K562 (cell line): ENCODE results near the gene MASP1. TPM values are rescaled to one million over a fixed set of nuclear protein-coding genes. Genes with fewer than 3 reads are reported as not detected.

Source experiments
- ATAC-seq: fragments of 200-7000 bp; cut with Tn5 transposase; 3 replicates; pipeline ENCODE4 v1.9.1; 2020; ENCODE audit warnings: moderate library complexity
- BruUV-seq: library from RNA; stranded (reverse); fragments of 400-500 nt; replicated peaks from 2 replicates; lab custom pipeline; 2021; lab: Mats Ljungman, UMichigan
- CTCF ChIA-PET: fragments of 300-600 bp; formaldehyde crosslinking; extraction: SDS; loops from one replicate; lab custom pipeline; 2021; ENCODE audit warnings: low intra/inter-chr PET ratio; lab: Yijun Ruan, JAX
- POLR2A ChIA-PET: fragments of 300-600, 350-650 bp; sonication (Branson Sonifier 250); formaldehyde crosslinking; extraction: SDS; loops from one replicate; lab custom pipeline; 2021; ENCODE audit warnings: antibody characterized with exemption, inconsistent platforms; lab: Yijun Ruan, JAX
- DNase-seq, 4 experiments: peaks; one replicate each; pipeline versions ENCODE4 v3.0.0 to v3.0.0-alpha.2; 2011 to 2018; ENCODE audit warnings: low spot score in 3 of 4, mixed read lengths in 3 of 4; ENCODE audit errors: extremely low read depth in 1 of 4
- FAIRE-seq: peaks from 2 replicates; lab custom pipeline; 2011; peaks lifted over from hg19 to GRCh38; lab: Jason Lieb, UNC
- H2AFZ ChIP-seq: 2 replicates; pipeline ENCODE4 v1.6.0; 2011; ENCODE audit warnings: low read depth, low read length, control low read depth, inconsistent platforms
- H3K27ac ChIP-seq: fragments of 200-600 bp; 3 replicates; pipeline ENCODE4 v1.8.0; 2011; ENCODE audit warnings: low read depth, mild to moderate bottlenecking, control low read depth, inconsistent platforms, low read length, moderate library complexity, mixed read lengths; ENCODE audit errors: extremely low read depth
- H3K27me3 ChIP-seq, 2 experiments: fragments of 300-600 bp in 1 of 2; 2 replicates in 1 of 2; 3 replicates in 1 of 2; pipeline versions ENCODE4 v1.6.0 to v1.8.0; 2011; ENCODE audit warnings: inconsistent platforms in 2 of 2, low read length in 2 of 2, mild to moderate bottlenecking in 1 of 2, mixed read lengths in 1 of 2, moderate library complexity in 1 of 2; ENCODE audit not compliant: control insufficient read depth in 2 of 2, insufficient read depth in 2 of 2
- H3K36me3 ChIP-seq: fragments of 300-600 bp; 3 replicates; pipeline ENCODE4 v1.8.0; 2011; ENCODE audit warnings: mild to moderate bottlenecking, low read length, inconsistent platforms; ENCODE audit not compliant: control insufficient read depth, insufficient read depth
- H3K4me1 ChIP-seq, 2 experiments: fragments of 200-600 bp in 1 of 2; replicated peaks in 1 of 2; 2 replicates in 1 of 2; 3 replicates in 1 of 2; pipeline versions ENCODE4 v1.5.1 to v1.8.0; 2011; ENCODE audit warnings: inconsistent platforms in 2 of 2, low read length in 2 of 2, mild to moderate bottlenecking in 1 of 2, mixed read lengths in 1 of 2, moderate library complexity in 1 of 2; ENCODE audit not compliant: control insufficient read depth in 2 of 2, insufficient read depth in 2 of 2
- H3K4me2 ChIP-seq: 2 replicates; pipeline ENCODE4 v1.6.1; 2011; ENCODE audit warnings: low read length, control low read depth, inconsistent platforms, mixed read lengths; ENCODE audit not compliant: insufficient read depth
- H3K4me3 ChIP-seq: fragments of 200-600 bp; sonication (generic), shearing (Covaris generic); 2 replicates; pipeline ENCODE4 v1.5.1; 2016; ENCODE audit warnings: control low read depth, inconsistent platforms
- H3K79me2 ChIP-seq: fragments of 200-600 bp; 3 replicates; pipeline ENCODE4 v1.8.0; 2011; ENCODE audit warnings: low read length, inconsistent platforms; ENCODE audit not compliant: control insufficient read depth, insufficient read depth
- H3K9ac ChIP-seq, 2 experiments: 2 replicates each; pipeline versions ENCODE4 v1.6.0 to v1.6.1; 2011; ENCODE audit warnings: low read depth in 2 of 2, low read length in 2 of 2, control low read depth in 1 of 2, inconsistent platforms in 1 of 2, mild to moderate bottlenecking in 1 of 2, mixed read lengths in 1 of 2; ENCODE audit not compliant: insufficient read depth in 1 of 2
- H3K9me1 ChIP-seq: one replicate; pipeline ENCODE4 v1.6.0; 2011; ENCODE audit warnings: inconsistent platforms, mild to moderate bottlenecking, low read length, moderate library complexity; ENCODE audit not compliant: control insufficient read depth, insufficient read depth
- H3K9me3 ChIP-seq: replicated peaks from 2 replicates; pipeline ENCODE4 v1.5.1; 2011; ENCODE audit warnings: low read depth, low read length, inconsistent platforms; ENCODE audit not compliant: control insufficient read depth, insufficient read depth
- H4K20me1 ChIP-seq: replicated peaks from 2 replicates; pipeline ENCODE4 v1.6.1; 2011; ENCODE audit warnings: low read length, inconsistent platforms, mixed read lengths; ENCODE audit not compliant: control insufficient read depth, insufficient read depth
- GABPB2 ChIP-seq: fragments of 250-450 bp; sonication (Bioruptor Pico); conservative IDR thresholded peaks from 2 replicates; pipeline ENCODE4 v1.5.1; 2021; ENCODE audit warnings: mild to moderate bottlenecking
- HDAC1 ChIP-seq, 2 experiments: fragments of 450-650 bp; IDR thresholded peaks; 2 replicates each; pipeline ENCODE4 v1.6.1; 2016 to 2017; ENCODE audit warnings: inconsistent platforms in 1 of 2, mild to moderate bottlenecking in 1 of 2, moderate library complexity in 1 of 2
- HLTF ChIP-seq: fragments of 450-650 bp; IDR thresholded peaks from 2 replicates; pipeline ENCODE4 v1.6.1; 2016
- HMGN3 ChIP-seq: IDR thresholded peaks from 2 replicates; pipeline ENCODE4 v1.6.1; 2011; ENCODE audit warnings: borderline replicate concordance, low read depth, mild to moderate bottlenecking, mixed read lengths, low read length; ENCODE audit not compliant: insufficient read length; ENCODE audit errors: extremely low read depth
- IFI16 ChIP-seq: fragments of 250-450 bp; sonication (Bioruptor Pico); IDR thresholded peaks from 2 replicates; pipeline ENCODE4 v2.1.2; 2022; ENCODE audit warnings: mild to moderate bottlenecking, inconsistent platforms
- PCBP1 ChIP-seq: fragments of 200-400 bp; formaldehyde crosslinking; IDR thresholded peaks from 2 replicates; pipeline ENCODE4 v1.6.1; 2018; ENCODE audit warnings: mild to moderate bottlenecking, low read depth, low read length; ENCODE audit not compliant: poor library complexity, severe bottlenecking
- PCBP2 ChIP-seq: fragments of 200-400 bp; formaldehyde crosslinking; IDR thresholded peaks from 2 replicates; pipeline ENCODE4 v1.6.1; 2018; ENCODE audit warnings: low read length, low read depth, mild to moderate bottlenecking, moderate library complexity; ENCODE audit not compliant: poor library complexity, severe bottlenecking
- POLR2AphosphoS2 ChIP-seq: IDR thresholded peaks from 2 replicates; pipeline ENCODE4 v1.6.1; 2012; ENCODE audit warnings: low read length, improper control_type of control experiment
- PREB ChIP-seq: sonication (generic); formaldehyde crosslinking; IDR thresholded peaks from 2 replicates; pipeline ENCODE4 v1.8.1; 2023; ENCODE audit warnings: mild to moderate bottlenecking, missing genetic modification reagents
- RBM15 ChIP-seq: fragments of 200-400 bp; formaldehyde crosslinking; IDR thresholded peaks from 2 replicates; pipeline ENCODE4 v1.6.1; 2018; ENCODE audit warnings: mild to moderate bottlenecking, low read length, moderate library complexity; ENCODE audit not compliant: insufficient read depth
- SLC30A9 ChIP-seq: fragments of 250-450 bp; sonication (Bioruptor Pico); IDR thresholded peaks from 2 replicates; pipeline ENCODE4 v1.8.0; 2022; ENCODE audit warnings: mild to moderate bottlenecking, moderate library complexity
- ZNF133 ChIP-seq: fragments of 250-450 bp; sonication (Bioruptor Pico); IDR thresholded peaks from 2 replicates; pipeline ENCODE4 v1.4.0; 2020; ENCODE audit warnings: mild to moderate bottlenecking
- ZNF57 ChIP-seq: fragments of 450-650 bp; formaldehyde crosslinking; IDR thresholded peaks from 2 replicates; pipeline ENCODE4 v1.4.0; 2020; ENCODE audit warnings: mild to moderate bottlenecking, moderate library complexity
- WGBS: fragments of 100-300 bp; shearing (Covaris generic); methylation state at CpG from one replicate; pipeline ENCODE4 v1.1.6; 2016; ENCODE audit warnings: low coverage, mixed read lengths; ENCODE audit not compliant: insufficient coverage; ENCODE audit errors: missing lambda C conversion rate; 5-methylcytosine and 5-hydroxymethylcytosine counted together
- in situ Hi-C: fragments of 300-500 bp; cut with MboI; formaldehyde crosslinking; loops from 4 replicates; pipeline ENCODE4 v1.15.0; 2018; ENCODE audit warnings: inconsistent platforms, mixed read lengths
- intact Hi-C: fragments of 100-400 bp; cut with micrococcal nuclease; formaldehyde crosslinking; loops from 2 replicates; pipeline ENCODE4 v1.14.2; 2022
- polyA plus RNA-seq, 8 experiments: library from polyadenylated mRNA; depleted of rRNA in 4 of 8; stranded (reverse) in 5 of 8; unstranded in 3 of 8; fragments of >200 nt; fragmentation: Nextera tagmentation in 2 of 8; fragmentation: Illumina TruSeq in 1 of 8; extraction: Ambion mirVana in 2 of 8; extraction: Trizol in 1 of 8; gene quantifications; 2 replicates each; pipeline versions ENCODE4 v1.2.1 to v1.2.3, GENCODE V29; 2011 to 2014; ENCODE audit warnings: inconsistent platforms in 1 of 8, missing spikeins in 1 of 8
- total RNA-seq, 7 experiments: library from RNA; depleted of rRNA in 6 of 7; stranded (reverse); fragments of >200 nt in 6 of 7; fragmentation: Illumina TruSeq in 2 of 7; extraction: Trizol in 2 of 7; gene quantifications; 2 replicates each; pipeline versions ENCODE4 v1.2.1 to v1.2.3, GENCODE V29; 2011 to 2021; ENCODE audit warnings: low replicate concordance in 1 of 7
- TF ChIP-seq, protein P1 (sequence below): fragments of 200-400 bp; formaldehyde crosslinking; IDR thresholded peaks from 2 replicates; pipeline ENCODE4 v1.6.1; 2017; ENCODE audit warnings: mild to moderate bottlenecking, low read depth, low read length, moderate library complexity
- TF ChIP-seq, protein P2 (sequence below): fragments of 450-650 bp; IDR thresholded peaks from 2 replicates; pipeline ENCODE4 v1.7.1; 2018; ENCODE audit warnings: mild to moderate bottlenecking, low read depth; ENCODE audit not compliant: partially characterized antibody

The MASP1 gene
- total and polyA plus RNA-seq, 9 of the 15 experiments (the other 6 are each of a cell fraction or from before 2014, with no cell fraction given): 0.03 to 0.24 (median 0.20) TPM; not detected in 3

- no peaks in the 10 kb centered on the region for H3K9me3 ChIP-seq
- 0% methylated on average over 4 of the region's 6 CpGs for WGBS
- DNase-seq (no peak), FAIRE-seq (no peak), ATAC-seq (no peak)
- no peak overlapping the region for H3K27ac ChIP-seq
- H3K79me2 ChIP-seq: no peaks in the 10 kb centered on the region
- CTCF ChIA-PET: no interaction called here
- BruUV-seq: no TSS peak
- no peak overlapping the region for H3K4me2 ChIP-seq
- no peaks in the 10 kb centered on the region for H3K4me1 ChIP-seq
- H3K36me3 ChIP-seq: no peaks in the 10 kb centered on the region
- H3K27me3 ChIP-seq: peaks cover 9 to 22% of the 10 kb centered on the region in 2 experiments
- H3K9me1 ChIP-seq: no peaks in the 10 kb centered on the region
- no peak overlapping the region for H3K4me3 ChIP-seq
- no peak overlapping the region for H3K9ac ChIP-seq
- in situ Hi-C loops: no loop called here
- H4K20me1 ChIP-seq: no peaks in the 10 kb centered on the region
- TF ChIP-seq PCBP2 (no peak), ZNF57 (CRISPR knock-in tag) (no peak), HLTF (no peak), ZNF133 (CRISPR knock-in tag) (no peak), SLC30A9 (CRISPR knock-in tag) (no peak), PCBP1 (no peak), POLR2AphosphoS2 (no peak), PREB (no peak), RBM15 (no peak), GABPB2 (no peak), HMGN3 (no peak), HDAC1 (IDR thresholded peaks at IDR 0.05) (no peak), IFI16 (CRISPR knock-in tag) (no peak)
- TF ChIP-seq, protein P1, sequence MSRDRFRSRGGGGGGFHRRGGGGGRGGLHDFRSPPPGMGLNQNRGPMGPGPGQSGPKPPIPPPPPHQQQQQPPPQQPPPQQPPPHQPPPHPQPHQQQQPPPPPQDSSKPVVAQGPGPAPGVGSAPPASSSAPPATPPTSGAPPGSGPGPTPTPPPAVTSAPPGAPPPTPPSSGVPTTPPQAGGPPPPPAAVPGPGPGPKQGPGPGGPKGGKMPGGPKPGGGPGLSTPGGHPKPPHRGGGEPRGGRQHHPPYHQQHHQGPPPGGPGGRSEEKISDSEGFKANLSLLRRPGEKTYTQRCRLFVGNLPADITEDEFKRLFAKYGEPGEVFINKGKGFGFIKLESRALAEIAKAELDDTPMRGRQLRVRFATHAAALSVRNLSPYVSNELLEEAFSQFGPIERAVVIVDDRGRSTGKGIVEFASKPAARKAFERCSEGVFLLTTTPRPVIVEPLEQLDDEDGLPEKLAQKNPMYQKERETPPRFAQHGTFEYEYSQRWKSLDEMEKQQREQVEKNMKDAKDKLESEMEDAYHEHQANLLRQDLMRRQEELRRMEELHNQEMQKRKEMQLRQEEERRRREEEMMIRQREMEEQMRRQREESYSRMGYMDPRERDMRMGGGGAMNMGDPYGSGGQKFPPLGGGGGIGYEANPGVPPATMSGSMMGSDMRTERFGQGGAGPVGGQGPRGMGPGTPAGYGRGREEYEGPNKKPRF: no peak
- TF ChIP-seq, protein P2, sequence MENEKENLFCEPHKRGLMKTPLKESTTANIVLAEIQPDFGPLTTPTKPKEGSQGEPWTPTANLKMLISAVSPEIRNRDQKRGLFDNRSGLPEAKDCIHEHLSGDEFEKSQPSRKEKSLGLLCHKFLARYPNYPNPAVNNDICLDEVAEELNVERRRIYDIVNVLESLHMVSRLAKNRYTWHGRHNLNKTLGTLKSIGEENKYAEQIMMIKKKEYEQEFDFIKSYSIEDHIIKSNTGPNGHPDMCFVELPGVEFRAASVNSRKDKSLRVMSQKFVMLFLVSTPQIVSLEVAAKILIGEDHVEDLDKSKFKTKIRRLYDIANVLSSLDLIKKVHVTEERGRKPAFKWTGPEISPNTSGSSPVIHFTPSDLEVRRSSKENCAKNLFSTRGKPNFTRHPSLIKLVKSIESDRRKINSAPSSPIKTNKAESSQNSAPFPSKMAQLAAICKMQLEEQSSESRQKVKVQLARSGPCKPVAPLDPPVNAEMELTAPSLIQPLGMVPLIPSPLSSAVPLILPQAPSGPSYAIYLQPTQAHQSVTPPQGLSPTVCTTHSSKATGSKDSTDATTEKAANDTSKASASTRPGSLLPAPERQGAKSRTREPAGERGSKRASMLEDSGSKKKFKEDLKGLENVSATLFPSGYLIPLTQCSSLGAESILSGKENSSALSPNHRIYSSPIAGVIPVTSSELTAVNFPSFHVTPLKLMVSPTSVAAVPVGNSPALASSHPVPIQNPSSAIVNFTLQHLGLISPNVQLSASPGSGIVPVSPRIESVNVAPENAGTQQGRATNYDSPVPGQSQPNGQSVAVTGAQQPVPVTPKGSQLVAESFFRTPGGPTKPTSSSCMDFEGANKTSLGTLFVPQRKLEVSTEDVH: no peak
- H2AFZ ChIP-seq: no peak overlapping the region
- POLR2A ChIA-PET: interaction anchor here (0.6 to 2.4 kb wide), 3 partner anchors 8 to 689 kb away, joined by 3 to 8 read pairs (median 4); no protein-coding TSS in a partner anchor
- intact Hi-C loops: no loop called here
Observed at GRCh38 chr3:187274315-187274976, 17.1 kb downstream of the MASP1 start.
